SHP77 treated with DMSO at 0.1 percent for 48 hours (cell line): ENCODE measurements around the gene SERPIND1.
"Not testable (repeated sequence)": the region's sequence is repeated elsewhere in the genome, so short reads cannot be mapped to it uniquely, and the experiment has no call there.

Experiments
- DNase-seq: peaks from one replicate; lab custom pipeline; 2025; lab: John Stamatoyannopoulos, UW

Gene SERPIND1

DNA sequence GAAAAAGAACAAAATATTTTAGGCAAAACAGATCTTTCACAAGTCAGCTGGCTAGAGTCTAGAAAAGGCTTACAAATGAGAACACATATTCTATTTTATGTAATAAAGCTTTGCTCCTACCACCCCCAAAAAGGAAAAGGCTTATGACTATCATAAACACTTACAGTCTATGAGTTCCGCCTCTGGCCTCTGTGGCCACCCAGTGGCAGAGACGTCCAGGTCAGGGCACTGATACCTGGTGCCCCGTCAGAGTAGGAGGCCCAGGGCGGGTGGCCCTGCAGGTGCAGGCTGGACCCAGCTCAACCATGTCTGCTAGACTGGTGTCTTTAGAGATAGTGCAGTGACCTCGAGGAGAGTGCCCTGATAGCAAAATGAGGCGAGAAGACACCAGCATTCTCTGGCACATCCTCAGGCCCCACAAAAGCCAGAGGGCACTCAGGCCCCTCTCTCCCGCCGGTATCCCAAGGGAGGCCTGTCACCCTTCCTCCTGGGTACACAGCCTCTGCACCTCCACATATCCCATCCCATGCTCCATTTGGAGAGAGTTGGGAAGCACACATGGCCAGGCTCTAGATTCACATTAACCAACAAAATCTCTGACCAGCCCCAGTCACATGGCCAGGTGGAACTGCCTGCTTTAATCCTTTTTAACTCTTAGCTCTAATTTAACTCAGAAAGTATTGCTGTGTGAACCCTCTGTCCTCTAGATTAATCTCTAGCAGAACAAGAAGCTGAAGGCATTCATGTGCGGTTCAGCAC lies 27.3 kb upstream of the SERPIND1 start:
- no peak for DNase-seq

DNA sequence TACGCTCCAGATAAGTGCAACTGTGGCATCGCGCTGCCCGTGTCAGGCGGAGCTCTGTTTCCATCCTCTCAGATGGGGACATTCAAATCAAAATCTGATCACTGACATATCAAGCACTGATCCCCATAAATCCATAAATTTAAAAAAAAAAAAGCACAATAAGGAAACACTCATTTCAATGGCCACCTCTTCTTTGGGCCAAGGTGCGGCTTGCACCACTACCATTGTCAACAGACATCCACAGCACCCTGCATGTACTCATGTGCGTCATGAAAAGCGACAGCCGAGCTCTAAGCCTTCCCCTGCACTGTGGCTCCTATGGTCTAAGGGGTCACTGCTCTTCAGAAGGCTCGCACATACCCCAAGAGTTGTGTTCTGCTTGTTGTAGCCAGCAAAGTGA lies 26.7 kb upstream of the SERPIND1 start:
- no peak for DNase-seq

DNA sequence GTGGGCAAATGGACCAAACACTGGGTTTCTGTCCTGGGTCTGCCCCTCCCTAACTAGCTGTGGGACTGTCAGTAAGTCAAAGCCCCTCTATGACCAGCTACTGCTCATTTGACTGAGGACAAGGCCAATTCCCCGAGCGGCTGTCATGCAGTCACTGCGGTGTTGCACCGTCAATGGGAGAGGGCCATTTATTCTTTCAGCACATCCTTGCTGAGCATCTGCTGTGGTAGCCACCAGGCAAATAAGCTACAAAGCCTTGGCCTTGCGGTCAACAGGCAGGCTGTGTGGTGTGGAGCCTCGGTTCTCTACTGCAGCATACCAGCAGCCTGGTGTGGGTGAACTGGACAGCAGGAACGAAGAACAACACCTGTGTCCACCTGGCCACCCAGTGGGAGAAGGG lies 25.8 kb upstream of the SERPIND1 start:
- DNase-seq: no peak

DNA sequence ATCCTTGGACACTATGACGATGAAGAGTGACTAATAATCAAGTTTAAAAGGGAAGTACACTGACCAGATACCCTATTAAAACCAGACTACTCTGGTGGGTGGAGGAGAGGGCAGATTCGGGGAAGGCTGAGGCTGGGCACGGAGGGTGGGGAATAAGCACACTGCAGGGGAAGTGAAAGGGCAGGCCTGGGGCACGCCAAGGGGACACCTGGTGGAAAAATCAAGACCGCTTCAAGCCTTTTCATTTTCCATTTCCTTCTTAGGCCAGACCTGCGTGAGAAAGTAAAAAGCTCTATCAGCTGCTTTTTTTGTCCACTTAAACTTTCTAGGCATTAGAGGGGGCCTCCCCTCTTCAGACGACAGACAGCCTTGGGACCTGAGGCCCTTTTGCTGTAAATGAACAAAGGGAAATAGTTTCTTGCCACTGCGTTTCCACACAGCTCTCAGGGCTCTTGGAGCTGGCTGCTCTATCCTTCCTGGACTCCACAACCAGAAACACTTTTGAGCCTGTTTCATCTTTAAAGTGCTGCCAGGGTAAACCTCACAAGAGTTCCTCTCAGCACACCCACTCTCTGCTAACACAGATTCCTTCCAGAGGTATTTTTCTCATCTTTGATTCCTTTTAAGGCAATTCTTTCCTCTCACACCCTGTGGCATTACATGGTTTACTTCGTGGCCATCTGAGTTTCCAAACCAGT lies 25.0 kb upstream of the SERPIND1 start:
- no peak for DNase-seq

DNA sequence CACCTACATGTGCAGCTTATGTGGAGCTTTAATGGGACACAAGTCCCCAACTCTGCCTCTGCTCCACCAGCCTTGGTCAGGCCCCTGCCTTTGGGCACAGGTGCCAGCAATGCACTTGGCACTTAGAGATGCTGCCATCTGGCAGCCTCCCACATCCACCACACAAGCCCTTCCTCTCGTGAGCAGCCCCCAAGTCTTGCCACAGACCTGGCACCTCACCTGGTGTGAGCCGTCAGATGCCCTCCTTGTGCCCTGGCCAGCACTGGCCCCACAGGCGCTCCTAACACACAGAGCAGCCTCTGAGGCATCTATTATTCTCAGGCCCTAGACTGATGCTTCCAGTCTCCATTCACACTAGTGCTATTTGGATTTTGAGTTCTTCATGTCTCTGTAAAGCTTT lies 24.5 kb upstream of the SERPIND1 start:
- no peak for DNase-seq

DNA sequence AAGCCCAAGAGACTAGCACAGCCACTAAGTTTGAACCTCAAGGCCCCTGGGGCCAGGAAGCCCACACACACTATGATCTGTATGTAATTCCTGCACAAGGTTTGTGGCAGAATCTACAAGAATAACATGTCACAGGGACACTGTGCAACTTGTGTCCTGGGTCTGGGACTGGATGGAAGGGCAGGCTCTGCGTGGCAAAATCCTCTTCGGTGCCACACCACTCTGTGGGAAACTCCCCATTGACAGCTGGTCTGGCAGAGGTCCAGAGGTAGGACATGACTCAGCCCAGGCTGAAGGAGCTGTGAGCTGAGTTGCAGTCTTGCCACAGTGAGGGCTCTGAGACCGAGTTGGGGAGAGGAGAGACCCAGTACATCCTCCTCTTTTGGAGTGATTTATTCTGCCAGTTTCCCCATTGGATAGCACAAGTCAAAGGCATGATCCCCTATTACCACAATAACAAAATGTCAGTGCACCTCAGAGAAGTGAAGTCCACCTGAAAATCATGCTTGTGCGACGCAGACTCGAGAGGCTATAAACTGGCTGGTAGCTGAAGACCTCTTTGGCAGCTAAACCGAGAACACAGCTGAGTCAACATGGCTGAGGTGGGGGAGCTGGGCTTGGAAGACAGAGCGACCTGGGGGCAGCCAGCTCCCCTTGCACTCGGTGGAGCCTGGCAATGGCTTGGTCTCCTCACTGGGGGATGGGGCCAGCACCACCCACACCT lies 23.3 kb upstream of the SERPIND1 start:
- peak; percentile 78 for DNase-seq

DNA sequence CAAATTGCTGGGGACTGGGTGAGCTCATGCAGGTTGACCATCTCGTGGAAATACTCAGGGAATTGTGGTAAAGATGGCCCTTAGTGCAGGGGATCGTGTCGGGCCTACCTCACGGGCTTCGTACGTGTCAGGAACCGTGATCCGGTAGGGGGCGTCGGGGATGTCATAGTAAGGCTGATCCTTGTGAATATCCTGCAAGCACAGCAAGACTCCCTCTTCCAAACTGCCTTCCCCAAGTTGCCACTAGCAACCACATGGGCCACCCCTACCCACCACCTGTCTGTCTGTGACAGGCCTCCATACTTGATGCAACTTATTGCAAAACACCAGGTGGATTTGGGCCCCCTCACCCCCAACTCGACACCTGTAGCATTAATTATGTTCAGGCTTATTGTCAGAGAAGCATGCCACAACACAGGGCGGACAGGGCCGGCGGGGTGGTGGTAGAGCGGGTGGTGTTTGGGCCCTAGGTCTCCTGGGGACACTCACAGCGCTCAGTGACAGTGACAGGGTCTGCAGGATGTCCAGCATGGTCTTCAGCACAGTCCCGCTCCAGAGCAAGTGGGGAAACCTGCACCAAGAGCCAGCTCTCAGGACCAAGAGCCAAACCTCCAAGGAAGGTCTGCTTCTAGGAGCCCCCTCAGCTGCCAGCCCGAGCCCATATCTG lies 22.6 kb upstream of the SERPIND1 start:
- peak; percentile 54 for DNase-seq

DNA sequence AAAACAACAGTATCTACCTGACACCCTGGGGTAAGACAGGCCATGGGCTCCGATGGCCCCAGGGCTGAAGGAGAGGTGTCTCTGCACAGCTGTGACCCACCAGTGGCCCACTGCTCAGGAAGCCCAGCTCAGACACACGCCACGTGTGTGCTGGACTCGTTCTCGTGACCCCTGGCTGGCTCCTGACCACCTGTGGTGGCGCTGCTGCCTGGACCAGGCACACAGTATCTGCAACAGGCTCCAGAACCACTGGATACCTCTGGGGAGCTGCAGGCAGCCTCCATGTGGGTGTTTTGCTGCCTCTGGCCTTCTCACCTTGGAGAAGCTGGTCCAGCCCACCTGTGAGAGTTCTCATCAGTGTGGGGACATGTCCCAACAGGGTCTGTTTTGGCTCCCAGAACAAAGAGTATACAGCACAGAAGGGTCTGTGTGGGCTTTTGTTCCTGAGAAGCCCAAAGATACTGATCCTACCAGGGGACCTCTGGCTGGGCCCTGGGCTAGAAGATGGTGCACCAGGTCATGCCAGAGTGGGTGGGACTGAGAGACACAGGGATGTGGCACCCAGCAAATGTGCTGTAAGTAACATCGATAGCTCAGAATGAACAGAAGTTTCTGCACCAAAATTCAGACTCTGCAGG lies 21.7 kb upstream of the SERPIND1 start:
- DNase-seq: no peak

DNA sequence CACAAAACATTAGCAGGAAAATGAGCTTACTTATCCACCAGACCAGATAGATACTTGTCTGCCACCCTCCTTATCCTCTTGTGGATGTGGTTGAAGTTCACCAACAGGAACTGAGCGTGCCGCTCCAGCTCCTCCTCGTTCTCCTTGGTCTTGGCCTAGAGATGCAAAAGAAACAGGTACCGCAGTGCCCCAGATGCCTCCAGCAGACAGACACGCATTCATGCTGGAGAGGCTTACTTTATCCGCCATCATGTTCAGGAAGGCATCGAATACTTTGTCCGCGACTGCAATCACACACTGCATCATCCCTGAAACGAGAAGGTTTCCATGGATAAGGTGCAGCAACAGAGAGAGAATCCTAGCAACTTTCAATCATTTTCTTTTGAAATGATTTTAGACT lies 21.0 kb upstream of the SERPIND1 start:
- no peak for DNase-seq

DNA sequence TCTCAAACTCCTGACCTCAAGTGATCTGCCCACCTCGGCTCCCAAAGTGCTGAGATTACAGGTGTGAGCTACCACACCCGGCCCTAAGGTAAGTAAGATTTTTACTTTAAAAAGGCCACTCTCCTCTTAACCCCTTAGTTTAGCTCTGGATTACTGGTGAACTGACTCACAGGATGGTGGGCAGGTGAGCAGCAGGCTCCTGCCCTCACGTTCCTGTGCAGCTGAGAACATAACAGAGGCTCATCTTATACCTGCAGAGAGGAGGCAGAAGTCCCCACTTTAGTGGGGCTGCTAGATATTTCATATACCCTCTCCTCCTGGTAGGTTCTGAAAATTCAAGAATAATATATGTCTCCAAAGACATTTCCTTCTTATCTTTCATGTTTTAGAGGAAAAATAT lies 17.1 kb upstream of the SERPIND1 start:
- no peak for DNase-seq

DNA sequence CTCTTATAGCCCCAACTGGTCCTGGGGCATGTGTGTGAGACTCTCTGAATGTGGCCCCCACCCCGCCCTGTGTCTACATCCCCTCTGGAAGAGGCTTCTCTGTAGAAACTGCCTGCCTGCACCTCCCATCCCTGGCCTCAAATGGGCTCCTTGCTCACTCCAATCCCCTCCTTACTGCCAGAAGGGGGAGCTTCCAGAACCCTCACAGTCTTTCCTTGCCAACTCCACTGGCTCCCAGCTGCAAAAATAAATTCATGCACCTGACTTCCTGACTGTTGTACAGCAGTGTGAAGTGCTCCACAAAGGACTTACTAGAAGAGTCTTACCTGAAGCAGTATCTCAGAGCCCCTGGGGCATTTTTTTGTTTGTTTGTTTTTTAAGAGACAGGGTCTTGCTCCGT lies 15.2 kb upstream of the SERPIND1 start:
- DNase-seq: no peak

DNA sequence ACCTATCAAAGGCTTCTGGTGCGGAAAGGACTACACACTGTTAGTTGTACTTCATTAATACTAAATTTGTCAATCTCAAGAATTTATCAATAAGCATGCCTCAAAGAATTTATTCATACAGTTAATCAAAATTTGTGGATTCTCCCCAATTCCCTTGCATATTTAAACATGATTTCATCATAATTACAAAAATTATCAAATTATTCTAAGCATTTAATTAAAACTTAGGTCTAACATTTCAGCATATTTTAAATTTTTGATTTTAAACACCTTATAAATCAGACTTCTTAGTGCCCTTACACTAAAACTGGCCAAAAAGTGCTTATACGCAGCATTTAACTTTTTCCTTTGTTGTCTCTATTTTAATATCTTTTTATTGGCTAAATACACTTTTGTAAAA lies 13.8 kb upstream of the SERPIND1 start:
- no peak for DNase-seq

DNA sequence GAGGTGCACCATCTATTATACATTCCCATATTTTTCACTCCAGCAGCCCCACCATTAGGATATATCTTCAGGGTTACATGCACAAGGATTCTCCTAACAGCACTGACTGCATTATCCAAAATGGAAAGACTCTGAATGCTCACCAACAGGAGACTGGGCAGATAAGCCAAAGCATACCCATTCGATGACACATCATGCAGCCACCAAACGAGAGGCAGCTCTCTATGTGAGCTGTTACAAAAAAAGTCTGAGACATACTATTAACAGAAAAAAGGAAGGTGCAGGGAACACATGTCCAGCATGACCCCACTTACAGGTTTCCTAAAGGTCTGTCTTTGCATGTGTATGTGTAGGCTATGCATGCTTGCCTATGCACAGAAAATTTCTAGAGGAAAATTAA lies 12.4 kb upstream of the SERPIND1 start:
- DNase-seq: no peak

DNA sequence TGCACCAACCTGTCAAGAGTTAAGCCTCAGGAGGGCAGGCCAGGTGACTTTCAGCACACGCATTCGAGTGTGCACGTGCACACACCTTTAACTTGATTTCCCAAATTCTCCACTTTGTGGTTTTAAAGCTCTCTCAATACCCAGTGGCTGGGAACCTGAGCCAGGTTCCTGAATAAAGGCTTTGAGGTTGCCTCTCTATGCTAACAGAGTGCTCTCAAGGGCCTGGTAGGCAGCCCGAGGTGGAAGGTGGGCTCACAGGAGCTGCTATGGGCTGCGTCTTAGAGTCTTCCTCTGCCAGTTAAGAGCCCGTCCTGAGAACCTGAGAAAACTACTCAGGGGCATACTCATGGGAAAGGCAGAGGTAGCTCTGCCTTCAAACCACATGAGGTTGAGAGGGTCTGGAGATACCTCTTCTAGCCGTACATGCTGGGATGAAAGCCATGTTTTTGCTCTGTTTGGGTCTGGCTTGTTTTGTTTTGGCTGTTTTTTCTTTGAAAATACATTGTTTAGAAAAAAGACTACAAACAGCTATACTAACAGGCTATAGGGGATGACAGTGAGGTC lies 11.6 kb upstream of the SERPIND1 start:
- DNase-seq: no peak

DNA sequence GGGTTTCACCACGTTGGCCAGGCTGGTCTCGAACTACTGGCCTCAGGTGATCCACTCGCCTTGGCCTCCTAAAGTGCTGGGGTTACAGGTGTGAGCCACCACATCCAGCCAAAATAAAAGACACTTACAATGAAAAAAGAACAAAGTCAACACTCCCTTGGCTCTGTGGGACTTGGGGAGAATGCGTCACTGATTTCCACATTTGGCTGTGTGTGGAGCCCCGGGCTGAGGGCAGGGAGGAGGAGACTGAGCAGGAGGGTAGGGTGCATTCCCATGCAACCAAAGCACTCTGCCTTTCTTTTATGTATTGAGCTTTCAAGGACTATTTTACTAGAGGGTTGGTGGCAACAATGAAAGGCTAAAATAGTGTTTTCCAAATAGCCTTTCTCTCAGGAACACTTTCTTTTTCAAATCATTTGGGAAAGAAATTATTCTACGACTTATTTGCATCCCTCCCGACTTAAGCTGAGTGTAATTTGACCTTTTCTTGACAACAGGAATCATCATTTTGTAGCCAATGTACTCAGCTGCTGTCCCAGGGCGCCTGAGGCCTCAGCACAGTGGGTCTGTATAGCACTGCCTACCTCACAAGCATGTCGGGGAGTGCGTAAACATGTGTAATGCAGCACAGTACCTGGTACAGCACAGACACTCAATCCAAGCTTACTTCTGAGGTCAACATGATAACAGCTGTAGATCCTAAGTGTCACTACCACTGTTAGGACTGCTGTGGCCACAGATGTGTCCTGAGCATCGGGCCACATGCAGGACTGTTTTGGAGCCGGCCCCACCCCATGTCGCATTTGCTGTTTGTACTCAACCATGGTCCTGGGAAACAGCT lies 10.1 kb upstream of the SERPIND1 start:
- DNase-seq: no peak

DNA sequence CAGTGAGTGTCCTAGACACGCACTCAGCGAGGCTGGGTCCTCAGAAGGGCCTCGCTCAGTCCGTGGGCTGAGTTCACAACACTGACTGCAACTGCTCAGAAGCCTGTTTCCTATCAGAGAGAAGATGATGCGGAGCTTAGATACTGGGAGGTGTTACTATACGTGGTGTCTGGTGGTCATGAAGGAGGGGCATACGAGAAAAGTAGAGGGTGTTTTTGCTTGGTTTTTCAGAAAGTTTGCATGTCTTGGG lies 9.5 kb upstream of the SERPIND1 start:
- no peak for DNase-seq

DNA sequence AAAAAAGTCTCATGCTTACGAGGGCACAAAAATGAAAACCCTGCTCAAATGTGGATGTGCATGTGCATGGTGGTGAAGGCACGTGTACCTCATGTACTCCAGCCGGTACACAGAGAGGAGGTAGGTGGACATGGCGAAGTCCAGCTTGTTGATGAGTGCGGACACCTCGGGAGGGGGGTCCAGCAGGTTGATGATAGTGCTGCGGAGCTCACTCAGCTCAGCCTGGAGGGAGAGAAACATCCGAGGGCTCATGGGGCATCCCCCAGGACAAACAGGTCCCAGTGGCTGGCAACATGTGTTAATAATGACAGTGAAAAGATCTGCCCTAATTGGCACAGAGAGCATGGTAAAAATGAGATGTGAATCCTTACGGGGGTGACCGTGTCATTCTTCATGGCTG lies 9.2 kb upstream of the SERPIND1 start:
- DNase-seq: no peak

DNA sequence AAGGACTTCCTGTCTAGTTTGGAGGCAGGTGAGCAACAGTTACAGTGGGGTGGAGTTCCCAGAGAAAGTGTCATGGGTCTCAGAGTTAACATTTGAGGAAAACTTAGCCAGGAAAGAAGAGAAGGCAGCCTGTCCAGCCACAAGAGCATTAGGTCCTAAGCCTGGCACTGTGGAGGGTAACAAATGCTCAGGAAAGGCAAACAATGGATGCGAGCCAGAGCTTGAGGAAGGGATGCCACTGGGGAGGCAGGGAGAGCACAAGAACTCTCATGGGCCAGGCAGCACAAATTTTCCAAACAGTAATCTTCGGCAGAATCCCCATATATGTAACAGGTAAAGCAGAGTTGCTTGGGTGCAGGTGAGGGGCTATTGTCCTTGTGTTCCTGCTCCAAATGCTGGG lies 8.0 kb upstream of the SERPIND1 start:
- DNase-seq: no peak

DNA sequence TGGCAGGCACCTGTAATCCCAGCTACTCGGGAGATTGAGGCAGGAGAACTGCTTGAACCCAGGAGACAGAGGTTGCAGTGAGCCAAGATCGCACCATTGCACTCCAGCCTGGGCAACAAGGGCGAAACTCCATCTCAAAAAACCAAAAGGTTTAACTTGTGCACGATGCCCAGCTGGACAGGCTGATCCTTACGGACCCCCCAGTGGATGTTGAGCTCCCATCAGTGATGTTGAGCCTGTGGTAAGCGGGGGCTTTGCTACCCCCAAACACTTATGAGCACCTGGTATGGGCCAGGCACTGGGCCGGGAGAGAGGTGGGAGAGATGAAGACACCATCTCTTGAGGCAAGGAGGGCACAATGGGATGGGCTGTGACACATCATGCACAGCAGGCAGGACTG lies 7.4 kb upstream of the SERPIND1 start:
- DNase-seq: no peak

DNA sequence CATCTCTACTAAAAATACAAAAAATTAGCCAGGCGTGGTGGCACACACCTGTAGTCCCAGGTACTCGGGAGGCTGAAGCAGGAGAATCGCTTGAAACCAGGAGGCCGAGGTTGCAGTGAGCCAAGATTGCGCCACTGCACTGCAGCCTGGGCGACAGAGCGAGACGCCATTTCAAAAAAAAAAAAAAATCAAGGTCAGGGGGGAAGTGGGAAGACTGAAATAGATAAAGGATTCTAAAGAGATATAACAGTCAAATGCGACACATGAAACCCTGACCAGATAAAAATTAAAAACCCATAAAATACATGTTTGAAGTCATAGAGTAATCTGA lies 4.5 kb upstream of the SERPIND1 start:
- DNase-seq: not testable (repeated sequence)

DNA sequence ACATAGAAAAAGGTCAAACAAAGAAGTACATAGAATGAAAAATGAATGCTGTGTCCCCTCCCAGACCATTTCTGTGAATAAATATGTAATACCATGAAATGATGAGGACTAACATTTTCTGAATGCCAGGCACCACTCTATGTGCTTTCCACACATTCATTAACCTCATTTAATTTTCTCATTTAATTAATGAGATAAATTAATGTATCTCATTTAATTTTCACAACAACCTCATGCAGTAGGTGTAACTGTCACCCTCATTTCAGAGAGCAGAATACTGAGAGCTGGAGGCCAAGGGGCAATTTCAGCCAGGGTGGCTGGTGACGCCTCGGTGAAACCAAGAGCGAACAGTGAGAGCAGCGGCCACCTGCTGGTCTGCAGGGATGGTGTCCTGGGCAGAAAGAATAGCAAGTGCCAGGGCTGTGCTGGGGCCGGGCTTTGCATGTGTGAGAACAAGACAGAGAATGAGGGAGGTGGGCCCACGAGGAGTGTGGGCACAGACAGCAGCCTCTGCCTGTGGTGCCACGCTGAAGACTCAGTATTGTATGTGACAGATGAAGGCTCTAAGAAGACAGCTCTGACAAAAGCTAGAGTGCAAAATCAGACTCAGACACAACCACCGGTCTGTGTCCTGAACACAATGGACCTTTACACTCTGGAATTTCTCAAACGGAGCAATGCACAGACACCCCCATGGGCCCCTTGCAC lies 1.8 kb upstream of the SERPIND1 start:
- DNase-seq: no peak
